Measurements from ENCODE around the gene RFNG. TPM values are rescaled to one million over a fixed set of nuclear protein-coding genes. Genes with fewer than 3 reads are reported as not detected.

The RFNG gene
- total and polyA plus RNA-seq, 2 of the 13 experiments (the other 11 are each of a cell fraction or from before 2014, with no cell fraction given), result 61.4 to 64.0 TPM

DNA sequence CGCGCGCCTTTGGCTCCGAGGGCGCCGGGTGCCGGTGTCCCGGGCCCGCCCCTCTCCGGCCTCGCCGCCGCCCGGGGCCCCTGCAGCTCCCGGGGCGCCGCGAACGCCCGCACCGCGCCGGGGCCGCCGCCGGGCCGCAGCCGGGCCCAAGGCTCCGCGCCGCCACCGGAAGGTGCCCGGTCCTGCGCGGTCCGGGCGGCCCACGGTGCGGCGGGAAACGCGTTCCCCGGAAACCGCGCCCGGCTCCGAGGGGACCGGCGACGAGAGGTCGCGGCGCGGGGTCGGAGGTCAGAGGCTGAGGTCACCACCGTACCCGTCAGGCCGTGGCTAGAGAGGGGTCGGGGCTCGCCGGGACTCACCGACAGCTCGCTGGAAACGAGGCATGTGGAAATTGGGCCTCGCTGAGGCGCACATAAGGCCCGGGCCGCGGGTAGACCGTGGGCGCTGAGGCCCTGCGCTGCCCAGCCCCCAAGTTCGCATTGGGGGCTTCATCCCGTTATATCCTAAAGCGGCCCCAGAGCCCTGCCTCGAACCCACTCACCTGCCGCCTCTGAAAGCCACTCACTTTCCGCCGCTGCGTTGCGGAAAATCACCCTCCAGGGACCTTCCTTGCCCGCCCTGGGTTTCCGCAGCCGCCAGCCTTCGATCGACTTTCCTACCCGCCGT is 14.2 kb upstream of the RFNG start, which contains the start of gene DUS1L (continued):
- TF ChIP-seq, protein P1, sequence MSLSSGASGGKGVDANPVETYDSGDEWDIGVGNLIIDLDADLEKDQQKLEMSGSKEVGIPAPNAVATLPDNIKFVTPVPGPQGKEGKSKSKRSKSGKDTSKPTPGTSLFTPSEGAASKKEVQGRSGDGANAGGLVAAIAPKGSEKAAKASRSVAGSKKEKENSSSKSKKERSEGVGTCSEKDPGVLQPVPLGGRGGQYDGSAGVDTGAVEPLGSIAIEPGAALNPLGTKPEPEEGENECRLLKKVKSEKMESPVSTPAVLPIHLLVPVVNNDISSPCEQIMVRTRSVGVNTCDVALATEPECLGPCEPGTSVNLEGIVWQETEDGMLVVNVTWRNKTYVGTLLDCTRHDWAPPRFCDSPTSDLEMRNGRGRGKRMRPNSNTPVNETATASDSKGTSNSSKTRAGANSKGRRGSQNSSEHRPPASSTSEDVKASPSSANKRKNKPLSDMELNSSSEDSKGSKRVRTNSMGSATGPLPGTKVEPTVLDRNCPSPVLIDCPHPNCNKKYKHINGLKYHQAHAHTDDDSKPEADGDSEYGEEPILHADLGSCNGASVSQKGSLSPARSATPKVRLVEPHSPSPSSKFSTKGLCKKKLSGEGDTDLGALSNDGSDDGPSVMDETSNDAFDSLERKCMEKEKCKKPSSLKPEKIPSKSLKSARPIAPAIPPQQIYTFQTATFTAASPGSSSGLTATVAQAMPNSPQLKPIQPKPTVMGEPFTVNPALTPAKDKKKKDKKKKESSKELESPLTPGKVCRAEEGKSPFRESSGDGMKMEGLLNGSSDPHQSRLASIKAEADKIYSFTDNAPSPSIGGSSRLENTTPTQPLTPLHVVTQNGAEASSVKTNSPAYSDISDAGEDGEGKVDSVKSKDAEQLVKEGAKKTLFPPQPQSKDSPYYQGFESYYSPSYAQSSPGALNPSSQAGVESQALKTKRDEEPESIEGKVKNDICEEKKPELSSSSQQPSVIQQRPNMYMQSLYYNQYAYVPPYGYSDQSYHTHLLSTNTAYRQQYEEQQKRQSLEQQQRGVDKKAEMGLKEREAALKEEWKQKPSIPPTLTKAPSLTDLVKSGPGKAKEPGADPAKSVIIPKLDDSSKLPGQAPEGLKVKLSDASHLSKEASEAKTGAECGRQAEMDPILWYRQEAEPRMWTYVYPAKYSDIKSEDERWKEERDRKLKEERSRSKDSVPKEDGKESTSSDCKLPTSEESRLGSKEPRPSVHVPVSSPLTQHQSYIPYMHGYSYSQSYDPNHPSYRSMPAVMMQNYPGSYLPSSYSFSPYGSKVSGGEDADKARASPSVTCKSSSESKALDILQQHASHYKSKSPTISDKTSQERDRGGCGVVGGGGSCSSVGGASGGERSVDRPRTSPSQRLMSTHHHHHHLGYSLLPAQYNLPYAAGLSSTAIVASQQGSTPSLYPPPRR (CRISPR knock-in tag; IDR thresholded peaks at IDR 0.05; ENCODE audit: borderline replicate concordance), result peak; percentile 76; the same call in 1 of the 2 replicates
- TF ChIP-seq, protein P2, sequence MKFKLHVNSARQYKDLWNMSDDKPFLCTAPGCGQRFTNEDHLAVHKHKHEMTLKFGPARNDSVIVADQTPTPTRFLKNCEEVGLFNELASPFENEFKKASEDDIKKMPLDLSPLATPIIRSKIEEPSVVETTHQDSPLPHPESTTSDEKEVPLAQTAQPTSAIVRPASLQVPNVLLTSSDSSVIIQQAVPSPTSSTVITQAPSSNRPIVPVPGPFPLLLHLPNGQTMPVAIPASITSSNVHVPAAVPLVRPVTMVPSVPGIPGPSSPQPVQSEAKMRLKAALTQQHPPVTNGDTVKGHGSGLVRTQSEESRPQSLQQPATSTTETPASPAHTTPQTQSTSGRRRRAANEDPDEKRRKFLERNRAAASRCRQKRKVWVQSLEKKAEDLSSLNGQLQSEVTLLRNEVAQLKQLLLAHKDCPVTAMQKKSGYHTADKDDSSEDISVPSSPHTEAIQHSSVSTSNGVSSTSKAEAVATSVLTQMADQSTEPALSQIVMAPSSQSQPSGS (CRISPR knock-in tag; IDR thresholded peaks at IDR 0.05), result peak; percentile 92
- TF ChIP-seq ZNF484 (CRISPR knock-in tag; IDR thresholded peaks at IDR 0.05; ENCODE audit: borderline replicate concordance, low read depth) (peak; percentile 80; the same call in 1 of the 2 replicates), SMAD1 (CRISPR knock-in tag; IDR thresholded peaks at IDR 0.05; ENCODE audit: borderline replicate concordance, low read depth) (peak; percentile 55; the same call in 1 of the 2 replicates), ZNF451 (CRISPR knock-in tag; IDR thresholded peaks at IDR 0.05) (peak; percentile 91; the same call in 1 of the 2 replicates), TP53 (CRISPR knock-in tag; conservative IDR thresholded peaks at IDR 0.05) (peak; percentile 72), MATR3 (CRISPR knock-in tag; IDR thresholded peaks at IDR 0.05) (no peak), RBM22 (optimal IDR thresholded peaks at IDR 0.05; ENCODE audit: low read length) (peak; percentile 39), SNAI1 (CRISPR knock-in tag; IDR thresholded peaks at IDR 0.05; ENCODE audit: borderline replicate concordance) (no peak; the same call in 1 of the 2 replicates), ZNF446 (CRISPR knock-in tag; IDR thresholded peaks at IDR 0.05) (peak; percentile 89), ATF1 (CRISPR knock-in tag; IDR thresholded peaks at IDR 0.05) (no peak), HCFC1 (IDR thresholded peaks at IDR 0.05; ENCODE audit: low read depth, low read length) (peak; percentile 79), XRCC5 (optimal IDR thresholded peaks at IDR 0.05; ENCODE audit: low read length) (peak; percentile 96), ZSCAN9 (CRISPR knock-in tag; IDR thresholded peaks at IDR 0.05; ENCODE audit: borderline replicate concordance) (peak; percentile 58; the same call in 1 of the 2 replicates), SMAD9 (CRISPR knock-in tag; IDR thresholded peaks at IDR 0.05) (0 out of 2 replicates have a peak, but pooled peaks have one; percentile 41), ETV6 (CRISPR knock-in tag; conservative IDR thresholded peaks at IDR 0.05) (peak; percentile 95; the same call in 1 of the 2 replicates)
- TF ChIP-seq, protein P3, sequence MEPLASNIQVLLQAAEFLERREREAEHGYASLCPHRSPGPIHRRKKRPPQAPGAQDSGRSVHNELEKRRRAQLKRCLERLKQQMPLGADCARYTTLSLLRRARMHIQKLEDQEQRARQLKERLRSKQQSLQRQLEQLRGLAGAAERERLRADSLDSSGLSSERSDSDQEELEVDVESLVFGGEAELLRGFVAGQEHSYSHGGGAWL (CRISPR knock-in tag; IDR thresholded peaks at IDR 0.05), result peak; percentile 90
- TF ChIP-seq, protein P4, sequence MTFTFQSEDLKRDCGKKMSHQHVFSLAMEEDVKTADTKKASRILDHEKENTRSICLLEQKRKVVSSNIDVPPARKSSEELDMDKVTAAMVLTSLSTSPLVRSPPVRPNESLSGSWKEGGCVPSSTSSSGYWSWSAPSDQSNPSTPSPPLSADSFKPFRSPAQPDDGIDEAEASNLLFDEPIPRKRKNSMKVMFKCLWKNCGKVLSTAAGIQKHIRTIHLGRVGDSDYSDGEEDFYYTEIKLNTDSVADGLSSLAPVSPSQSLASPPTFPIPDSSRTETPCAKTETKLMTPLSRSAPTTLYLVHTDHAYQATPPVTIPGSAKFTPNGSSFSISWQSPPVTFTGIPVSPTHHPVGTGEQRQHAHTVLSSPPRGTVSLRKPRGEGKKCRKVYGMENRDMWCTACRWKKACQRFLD (CRISPR knock-in tag; IDR thresholded peaks at IDR 0.05; ENCODE audit: borderline replicate concordance), result no peak
- TF ChIP-seq, protein P5, sequence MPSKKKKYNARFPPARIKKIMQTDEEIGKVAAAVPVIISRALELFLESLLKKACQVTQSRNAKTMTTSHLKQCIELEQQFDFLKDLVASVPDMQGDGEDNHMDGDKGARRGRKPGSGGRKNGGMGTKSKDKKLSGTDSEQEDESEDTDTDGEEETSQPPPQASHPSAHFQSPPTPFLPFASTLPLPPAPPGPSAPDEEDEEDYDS (CRISPR knock-in tag; IDR thresholded peaks at IDR 0.05), result peak; percentile 58; the same call in 1 of the 2 replicates
- TF ChIP-seq, protein P6, sequence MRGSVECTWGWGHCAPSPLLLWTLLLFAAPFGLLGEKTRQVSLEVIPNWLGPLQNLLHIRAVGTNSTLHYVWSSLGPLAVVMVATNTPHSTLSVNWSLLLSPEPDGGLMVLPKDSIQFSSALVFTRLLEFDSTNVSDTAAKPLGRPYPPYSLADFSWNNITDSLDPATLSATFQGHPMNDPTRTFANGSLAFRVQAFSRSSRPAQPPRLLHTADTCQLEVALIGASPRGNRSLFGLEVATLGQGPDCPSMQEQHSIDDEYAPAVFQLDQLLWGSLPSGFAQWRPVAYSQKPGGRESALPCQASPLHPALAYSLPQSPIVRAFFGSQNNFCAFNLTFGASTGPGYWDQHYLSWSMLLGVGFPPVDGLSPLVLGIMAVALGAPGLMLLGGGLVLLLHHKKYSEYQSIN (CRISPR knock-in tag; IDR thresholded peaks at IDR 0.05; ENCODE audit: borderline replicate concordance), result no peak
